Measurements from ENCODE around the gene SPRY1.

Gene SPRY1

GRCh38 chr4:123406872-123407271 is 10.3 kb downstream of the SPRY1 start:
- DNase-seq (ENCODE audit: extremely low spot score, insufficient read length, low read depth) (no peak), FAIRE-seq (no peak)

GRCh38 chr4:123408471-123409084 is 12.0 kb downstream of the SPRY1 start:
- DNase-seq (ENCODE audit: extremely low spot score, insufficient read length, low read depth): no peak
- FAIRE-seq: no peak

GRCh38 chr4:123409334-123409733 is 12.7 kb downstream of the SPRY1 start:
- FAIRE-seq: no peak
- no peak for DNase-seq (ENCODE audit: extremely low spot score, insufficient read length, low read depth)

- DNase-seq (ENCODE audit: extremely low spot score, insufficient read length, low read depth) (no peak), FAIRE-seq (no peak)
Measured at GRCh38 chr4:123411514-123411913, 14.9 kb downstream of the SPRY1 start.

GRCh38 chr4:123412091-123412505 is 15.5 kb downstream of the SPRY1 start:
- no peak for DNase-seq (ENCODE audit: extremely low spot score, insufficient read length, low read depth)
- peak; percentile 84 for FAIRE-seq

- FAIRE-seq (no peak), DNase-seq (ENCODE audit: extremely low spot score, insufficient read length, low read depth) (no peak)
Measured at GRCh38 chr4:123412700-123413512, 16.3 kb downstream of the SPRY1 start.

GRCh38 chr4:123415576-123415975 is 19.0 kb downstream of the SPRY1 start:
- DNase-seq (ENCODE audit: extremely low spot score, insufficient read length, low read depth): no peak
- FAIRE-seq: no peak

GRCh38 chr4:123415977-123416376 is 19.4 kb downstream of the SPRY1 start:
- peak; percentile 9 for FAIRE-seq
- no peak for DNase-seq (ENCODE audit: extremely low spot score, insufficient read length, low read depth)

GRCh38 chr4:123417813-123418212 is 21.2 kb downstream of the SPRY1 start:
- FAIRE-seq: no peak
- DNase-seq (ENCODE audit: extremely low spot score, insufficient read length, low read depth): no peak

- DNase-seq (ENCODE audit: extremely low spot score, insufficient read length, low read depth): no peak
- FAIRE-seq: peak; percentile 82
Measured at GRCh38 chr4:123418351-123418931, 21.8 kb downstream of the SPRY1 start.

GRCh38 chr4:123419885-123420755 is 23.5 kb downstream of the SPRY1 start:
- FAIRE-seq (no peak), DNase-seq (ENCODE audit: extremely low spot score, insufficient read length, low read depth) (no peak)

GRCh38 chr4:123421227-123421936 is 24.8 kb downstream of the SPRY1 start:
- FAIRE-seq: no peak
- DNase-seq (ENCODE audit: extremely low spot score, insufficient read length, low read depth): no peak

GRCh38 chr4:123421937-123422781 is 25.6 kb downstream of the SPRY1 start:
- FAIRE-seq (peak; percentile 51), DNase-seq (ENCODE audit: extremely low spot score, insufficient read length, low read depth) (no peak)

GRCh38 chr4:123423819-123424218 is 27.2 kb downstream of the SPRY1 start:
- DNase-seq (ENCODE audit: extremely low spot score, insufficient read length, low read depth): no peak
- FAIRE-seq: no peak

GRCh38 chr4:123427951-123428350 is 31.4 kb downstream of the SPRY1 start:
- FAIRE-seq: no peak

GRCh38 chr4:123430031-123430430 is 33.4 kb downstream of the SPRY1 start:
- DNase-seq (ENCODE audit: extremely low spot score, insufficient read length, low read depth) (no peak), FAIRE-seq (no peak)

More at GRCh38 chr4:123427951-123428350, 31.4 kb downstream of the SPRY1 start:
- no peak for DNase-seq (ENCODE audit: extremely low spot score, insufficient read length, low read depth)

GRCh38 chr4:123430501-123430900 is 33.9 kb downstream of the SPRY1 start:
- DNase-seq (ENCODE audit: extremely low spot score, insufficient read length, low read depth) (no peak), FAIRE-seq (no peak)

GRCh38 chr4:123433573-123433972 is 37.0 kb downstream of the SPRY1 start:
- DNase-seq (ENCODE audit: extremely low spot score, insufficient read length, low read depth) (no peak), FAIRE-seq (no peak)

GRCh38 chr4:123433976-123434375 is 37.4 kb downstream of the SPRY1 start:
- FAIRE-seq (no peak), DNase-seq (ENCODE audit: extremely low spot score, insufficient read length, low read depth) (no peak)

Data from GM18507 (cell line).